Muscle of leg (tissue), 11 donors: ENCODE data around the gene LIX1L. TPM values are rescaled to one million over a fixed set of nuclear protein-coding genes. Genes with fewer than 3 reads are reported as not detected.

ENCODE experiments used
- DNase-seq: peaks from one replicate; pipeline ENCODE4 v3.0.0; 2013
- H3K27ac ChIP-seq: one replicate; pipeline ENCODE4 v1.5.1; 2013; ENCODE audit warnings: mild to moderate bottlenecking, low read length, control low read depth
- H3K27me3 ChIP-seq: one replicate; pipeline ENCODE4 v1.6.1; 2013; ENCODE audit warnings: low read length; ENCODE audit not compliant: control insufficient read depth, insufficient read depth
- H3K36me3 ChIP-seq: one replicate; pipeline ENCODE4 v1.6.1; 2013; ENCODE audit warnings: low read length; ENCODE audit not compliant: control insufficient read depth, insufficient read depth
- H3K4me1 ChIP-seq: one replicate; pipeline ENCODE4 v1.6.1; 2013; ENCODE audit warnings: low read length; ENCODE audit not compliant: control insufficient read depth, insufficient read depth
- H3K4me3 ChIP-seq: one replicate; pipeline ENCODE4 v1.5.1; 2013; ENCODE audit warnings: low read length, control low read depth
- H3K9me3 ChIP-seq: replicated peaks from 2 replicates; pipeline ENCODE4 v1.6.1; 2013; ENCODE audit warnings: low read depth, low read length; ENCODE audit not compliant: control insufficient read depth
- WGBS: methylation state at CpG from one replicate; pipeline ENCODE4 v1.1.5; 2013; ENCODE audit warnings: missing lambda C conversion rate; ENCODE audit not compliant: insufficient coverage; 5-methylcytosine and 5-hydroxymethylcytosine counted together
- polyA plus RNA-seq, 8 donors: library from polyadenylated mRNA; unstranded; fragments of 120-200 nt; gene quantifications; one replicate each; pipeline versions ENCODE4 v1.2.1 to v1.2.3, GENCODE V29; 2013; ENCODE audit warnings: inconsistent platforms in 1 of 8, low replicate concordance in 1 of 8; ENCODE audit not compliant: insufficient read length in 8 of 8, insufficient read depth in 1 of 8
- total RNA-seq: library from RNA; stranded (reverse); fragments of 120-200 nt; gene quantifications from one replicate; pipeline ENCODE4 v1.2.4, GENCODE V29; 2013

The LIX1L gene
- total and polyA plus RNA-seq, 9 donors, result 23.4 to 35.9 (median 28.3) TPM

DNA sequence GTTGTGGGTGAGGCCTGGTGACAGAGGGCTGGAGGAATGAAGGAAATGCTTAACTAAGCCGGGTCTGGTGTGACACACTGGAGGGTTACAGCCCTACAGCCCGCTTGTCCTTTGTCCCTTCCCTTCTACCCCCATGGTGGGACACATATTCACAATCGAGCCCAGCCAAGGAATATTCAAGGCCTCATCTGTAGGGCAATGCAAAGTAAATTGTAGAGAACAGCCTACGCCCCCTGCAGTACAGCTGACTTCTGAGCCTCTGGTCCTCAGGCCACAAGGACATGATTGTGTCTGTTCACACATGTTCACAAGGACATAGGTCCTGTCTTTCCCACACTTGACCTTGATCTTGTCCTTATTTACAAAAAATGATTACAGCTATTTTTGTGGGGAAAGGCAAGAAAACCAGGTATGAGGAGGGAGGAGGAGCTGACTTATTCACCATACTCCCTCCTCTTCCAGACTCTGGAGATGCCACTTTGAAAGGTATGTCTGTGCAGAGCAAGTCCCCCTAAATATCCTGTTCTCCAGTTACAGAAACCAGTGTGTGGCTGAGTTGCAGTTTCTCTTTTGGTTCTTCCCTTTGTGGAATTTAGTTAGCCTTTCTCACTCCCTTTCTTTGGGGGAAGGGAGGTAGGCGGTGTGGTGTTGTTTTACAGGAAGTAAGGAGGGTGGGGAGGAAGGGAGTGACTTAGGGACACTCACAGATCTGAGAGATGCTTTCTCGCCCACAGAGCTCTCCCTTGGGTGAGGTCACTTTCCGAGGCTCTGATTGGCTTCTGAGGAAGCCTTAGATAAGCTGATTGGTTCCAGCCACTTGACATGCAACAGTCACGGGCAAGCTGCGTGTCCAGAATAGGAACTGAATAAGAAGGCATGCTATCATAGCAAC, 21.3 kb upstream of the LIX1L start:
- H3K27me3 ChIP-seq, result no peaks in the 10 kb centered on the region
- peaks cover 70% of the 10 kb centered on the region for H3K4me1 ChIP-seq
- WGBS, result 0% methylated on average over 4 of the region's 9 CpGs
- peak overlapping the region; percentile 100 for H3K27ac ChIP-seq
- no peaks in the 10 kb centered on the region for H3K9me3 ChIP-seq
- peak; percentile 100 for DNase-seq
- peak overlapping the region; percentile 21 for H3K4me3 ChIP-seq
- H3K36me3 ChIP-seq, result peaks cover 5% of the 10 kb centered on the region

DNA sequence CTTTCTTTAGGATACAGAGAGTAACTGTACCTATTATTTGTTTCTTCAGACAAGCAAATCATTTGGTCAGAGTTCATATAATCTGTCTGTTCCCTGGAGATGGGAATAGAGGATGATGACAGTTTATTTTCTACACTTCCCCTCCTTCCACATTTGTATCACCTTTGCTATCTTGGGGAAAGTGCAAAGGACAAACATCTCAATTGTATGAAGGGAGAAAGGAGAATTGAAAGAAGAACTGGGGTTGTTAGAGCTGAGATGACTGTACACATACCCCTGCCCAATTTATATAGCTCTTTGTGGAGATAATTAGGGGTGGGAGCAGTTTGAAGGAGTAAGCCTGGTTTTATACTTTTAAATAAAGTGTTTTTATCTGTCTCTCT, 20.6 kb upstream of the LIX1L start:
- no peaks in the 10 kb centered on the region for H3K27me3 ChIP-seq
- H3K27ac ChIP-seq, result peak overlapping the region; percentile 100
- peaks cover 65% of the 10 kb centered on the region for H3K4me1 ChIP-seq
- no peaks in the 10 kb centered on the region for H3K9me3 ChIP-seq
- H3K4me3 ChIP-seq, result no peak overlapping the region
- DNase-seq, result no peak
- H3K36me3 ChIP-seq, result peaks cover 5% of the 10 kb centered on the region

DNA sequence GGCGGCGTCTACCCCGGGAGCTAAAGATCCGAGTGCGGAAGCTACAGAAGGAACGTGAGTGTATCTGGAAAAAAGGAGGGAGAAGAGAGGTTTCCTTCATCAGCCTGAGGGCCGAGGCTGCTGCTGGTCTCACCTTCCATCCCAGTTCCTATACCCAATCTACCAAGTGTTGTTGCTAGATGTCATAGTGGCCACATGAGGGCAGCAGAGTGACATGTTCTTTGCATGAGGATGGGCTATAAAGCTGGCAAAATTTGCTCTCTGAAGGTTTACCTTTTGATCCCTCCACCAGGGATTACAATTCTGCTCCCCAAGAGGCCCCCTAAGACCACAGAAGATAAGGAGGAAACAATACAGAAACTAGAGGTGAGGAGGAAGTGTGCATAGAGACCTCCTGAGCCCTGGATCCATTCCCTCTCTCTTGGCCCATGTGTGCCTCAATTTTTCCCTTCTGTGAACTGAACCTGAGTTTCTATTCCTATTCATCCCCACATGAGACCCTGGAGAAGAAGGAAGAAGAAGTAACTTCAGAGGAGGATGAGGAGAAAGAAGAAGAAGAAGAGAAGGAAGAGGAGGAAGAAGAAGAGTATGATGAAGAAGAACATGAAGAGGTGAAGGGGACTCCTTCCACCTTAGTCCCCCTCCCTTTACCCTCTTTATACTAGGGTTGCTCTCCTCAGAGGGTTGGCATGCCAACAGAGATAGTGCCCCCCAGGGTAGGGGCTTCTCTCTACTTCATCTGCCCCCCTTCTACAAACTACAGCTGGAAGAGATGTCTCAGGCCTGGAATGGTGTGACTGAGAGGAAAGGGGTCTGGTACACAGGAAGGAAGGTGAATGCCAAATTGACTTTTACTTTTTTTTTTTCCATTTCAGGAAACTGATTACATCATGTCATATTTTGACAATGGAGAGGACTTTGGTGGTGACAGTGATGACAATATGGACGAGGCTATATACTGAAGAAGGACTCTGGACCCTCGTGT, 20.0 kb upstream of the LIX1L start:
- Histone ChIP-seq H3K27ac (peak overlapping the region; percentile 100), H3K36me3 (peaks cover 5% of the 10 kb centered on the region), H3K9me3 (no peaks in the 10 kb centered on the region), H3K4me1 (peaks cover 58% of the 10 kb centered on the region), H3K4me3 (no peak overlapping the region), H3K27me3 (no peaks in the 10 kb centered on the region)
- no CpG with 5 or more reads among the region's 9 CpGs for WGBS
- DNase-seq, result peak; percentile 93

DNA sequence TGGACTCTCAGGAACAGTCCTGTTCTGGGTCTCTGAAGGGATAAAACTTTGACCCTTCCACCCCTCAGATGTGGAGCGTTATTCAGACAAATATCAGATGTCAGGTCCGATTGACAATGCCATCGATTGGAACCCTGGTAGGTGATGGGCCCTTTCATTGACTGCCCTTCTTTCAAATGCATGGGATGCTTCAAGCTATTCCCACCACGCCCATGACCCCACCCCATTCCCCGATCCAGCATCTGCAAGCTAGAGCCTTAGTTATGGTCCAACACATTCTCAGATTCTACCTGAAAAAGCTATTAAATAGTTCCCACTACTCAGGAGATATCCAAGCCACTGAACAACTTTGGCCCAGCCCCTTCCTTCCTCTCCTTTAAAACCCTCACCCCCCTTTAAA, 19.2 kb upstream of the LIX1L start:
- Histone ChIP-seq H3K27ac (no peak overlapping the region), H3K27me3 (no peaks in the 10 kb centered on the region), H3K36me3 (peaks cover 5% of the 10 kb centered on the region), H3K4me3 (no peak overlapping the region), H3K9me3 (no peaks in the 10 kb centered on the region), H3K4me1 (peaks cover 51% of the 10 kb centered on the region)
- no peak for DNase-seq
- 70% methylated on average over 5 of the region's 5 CpGs for WGBS

DNA sequence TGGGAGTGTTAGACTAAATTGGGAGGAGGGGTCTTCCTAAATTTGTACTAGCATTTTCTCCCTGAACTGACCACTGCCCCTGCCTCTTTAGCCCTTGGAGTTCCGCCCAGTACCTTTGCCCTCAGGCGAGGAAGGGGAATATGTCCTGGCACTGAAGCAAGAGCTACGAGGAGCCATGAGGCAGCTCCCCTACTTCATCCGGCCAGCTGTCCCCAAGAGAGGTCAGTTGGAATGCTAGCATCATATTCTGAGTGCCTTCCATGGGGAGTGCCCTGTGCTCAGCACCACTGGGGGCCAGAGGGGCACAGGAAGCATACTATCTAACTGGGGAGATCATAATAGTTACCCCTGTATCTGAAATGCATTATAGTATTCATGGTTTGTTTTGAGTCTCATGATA, 17.4 kb upstream of the LIX1L start:
- Histone ChIP-seq H3K4me3 (no peak overlapping the region), H3K36me3 (peaks cover 5% of the 10 kb centered on the region), H3K27me3 (no peaks in the 10 kb centered on the region), H3K9me3 (no peaks in the 10 kb centered on the region), H3K27ac (peak overlapping the region; percentile 65), H3K4me1 (peaks cover 35% of the 10 kb centered on the region)
- WGBS, result 20% methylated on average over 1 of the region's 4 CpGs
- peak; percentile 39 for DNase-seq

DNA sequence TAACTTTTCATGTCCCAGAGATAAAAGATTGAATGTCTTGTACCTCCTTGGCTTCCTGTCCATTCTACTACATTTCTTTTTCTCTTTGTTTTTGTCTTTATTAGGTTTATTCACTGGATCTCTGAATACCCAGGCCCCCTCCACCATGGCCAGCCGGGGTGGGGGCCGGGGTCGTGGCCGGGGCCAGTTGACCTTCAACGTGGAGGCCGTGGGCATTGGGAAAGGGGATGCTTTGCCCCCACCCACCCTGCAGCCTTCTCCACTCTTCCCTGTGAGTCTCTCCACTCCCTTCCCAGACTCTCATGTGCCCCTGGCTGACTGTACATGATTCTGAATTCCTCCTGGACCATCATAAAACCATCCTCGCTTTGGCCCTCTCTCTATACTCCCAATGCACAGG, 16.9 kb upstream of the LIX1L start:
- Histone ChIP-seq H3K4me3 (no peak overlapping the region), H3K4me1 (peaks cover 30% of the 10 kb centered on the region), H3K27ac (peak overlapping the region; percentile 65), H3K36me3 (peaks cover 5% of the 10 kb centered on the region), H3K27me3 (no peaks in the 10 kb centered on the region), H3K9me3 (no peaks in the 10 kb centered on the region)
- no peak for DNase-seq
- 75% methylated on average over 2 of the region's 7 CpGs for WGBS

DNA sequence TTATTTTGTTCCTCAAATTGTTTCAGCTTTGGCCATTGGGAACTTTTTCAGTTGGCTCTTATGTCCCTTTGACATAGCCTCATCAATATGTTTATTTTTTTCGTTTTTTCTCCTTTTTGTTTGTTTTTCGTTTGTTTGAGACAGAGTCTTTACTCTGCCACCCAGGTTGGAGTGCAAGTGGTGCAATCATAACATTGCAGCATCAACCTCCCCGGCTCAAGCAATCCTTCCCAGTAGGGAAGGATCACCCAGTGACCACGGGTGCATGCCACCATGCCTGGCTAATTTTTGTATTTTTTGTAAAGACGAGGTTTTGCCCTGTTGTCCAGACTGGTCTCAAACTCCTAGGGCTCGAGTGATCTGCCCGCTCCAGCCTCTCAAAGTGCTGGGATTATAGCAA, 14.8 kb upstream of the LIX1L start:
- H3K27me3 ChIP-seq, result no peaks in the 10 kb centered on the region
- H3K9me3 ChIP-seq, result peaks cover under 1% of the 10 kb centered on the region
- no peak overlapping the region for H3K4me3 ChIP-seq
- peaks cover 10% of the 10 kb centered on the region for H3K4me1 ChIP-seq
- DNase-seq, result no peak
- H3K27ac ChIP-seq, result no peak overlapping the region
- WGBS, result 92% methylated on average over 2 of the region's 7 CpGs
- peaks cover 4% of the 10 kb centered on the region for H3K36me3 ChIP-seq

DNA sequence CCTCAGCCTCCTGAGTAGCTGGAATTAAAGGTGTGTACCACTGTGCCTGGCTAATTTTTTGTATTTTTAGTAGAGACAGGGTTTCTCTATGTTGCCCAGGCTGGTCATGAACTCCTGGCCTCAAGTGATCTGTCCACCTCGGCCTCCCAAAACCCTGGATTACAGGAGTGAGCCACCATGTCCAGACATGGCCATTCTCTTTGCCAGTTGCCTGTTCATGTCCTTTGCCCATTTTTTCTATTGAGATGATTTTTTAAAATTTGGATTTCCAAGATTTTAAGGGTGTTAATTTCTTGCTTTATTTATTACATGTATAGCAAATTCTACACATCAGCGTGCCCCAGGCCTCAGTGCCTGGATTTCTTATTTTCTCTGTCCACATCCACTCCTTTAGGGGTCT, 9.5 kb upstream of the LIX1L start:
- Histone ChIP-seq H3K36me3 (no peaks in the 10 kb centered on the region), H3K4me1 (peaks cover 18% of the 10 kb centered on the region), H3K4me3 (no peak overlapping the region), H3K27me3 (peaks cover under 1% of the 10 kb centered on the region), H3K27ac (no peak overlapping the region), H3K9me3 (peaks cover 7% of the 10 kb centered on the region)
- no peak for DNase-seq
- 83% methylated on average over 1 of the region's 2 CpGs for WGBS

DNA sequence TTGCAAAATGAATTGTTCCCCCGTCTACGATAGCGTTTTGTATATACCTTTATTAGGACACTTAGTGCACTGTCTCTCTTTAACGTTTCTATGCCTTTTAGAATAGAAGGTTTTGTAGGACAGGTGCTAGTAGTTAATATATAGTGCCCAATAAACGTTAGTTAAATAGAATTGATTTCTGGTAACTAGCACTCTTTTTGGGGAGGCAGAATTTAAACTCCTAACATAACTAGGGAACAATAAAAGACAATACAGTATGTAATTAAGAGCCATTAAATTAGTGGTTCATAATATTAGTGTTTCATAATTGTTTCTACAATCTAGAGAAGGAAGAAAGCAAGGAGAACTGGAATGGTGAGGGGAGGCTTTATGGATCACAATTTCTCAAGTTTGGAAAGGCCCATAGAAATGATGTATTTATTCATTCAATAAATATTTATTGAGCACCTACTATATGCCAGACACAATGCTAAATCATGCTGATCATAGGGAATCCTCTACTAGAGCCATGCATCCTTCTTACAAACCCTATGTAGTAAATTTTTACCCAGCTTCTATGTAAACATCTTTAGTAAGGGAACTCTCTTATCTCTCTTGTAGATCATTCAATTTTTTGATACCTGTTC, 7.4 kb upstream of the LIX1L start:
- H3K27me3 ChIP-seq, result peaks cover 8% of the 10 kb centered on the region
- H3K4me1 ChIP-seq, result peaks cover 35% of the 10 kb centered on the region
- peak overlapping the region; percentile 91 for H3K27ac ChIP-seq
- WGBS, result no CpG with 5 or more reads among the region's 5 CpGs
- H3K36me3 ChIP-seq, result no peaks in the 10 kb centered on the region
- peaks cover 7% of the 10 kb centered on the region for H3K9me3 ChIP-seq
- DNase-seq, result no peak
- peak overlapping the region; percentile 61 for H3K4me3 ChIP-seq
